ENCODE data around the gene MTA2. TPM values are rescaled to one million over a fixed set of nuclear protein-coding genes. Genes with fewer than 3 reads are reported as not detected.

The MTA2 gene
- total RNA-seq, 2 experiments from 2014 or later, result 130 to 174 TPM

GRCh38 chr11:62554387-62555167, 47.1 kb downstream of the MTA2 start:
- Histone ChIP-seq H3K36me3 (ENCODE audit: insufficient read depth, low read length) (peaks cover 62% of the 10 kb centered on the region), H3K79me2 (ENCODE audit: insufficient read depth, low read depth, low read length) (no peaks in the 10 kb centered on the region), H3K27ac (ENCODE audit: low read depth, low read length, poor library complexity, severe bottlenecking) (no peak overlapping the region), H3K4me2 (ENCODE audit: low read length) (no peak overlapping the region), H3K9me3 (ENCODE audit: low read length) (no peaks in the 10 kb centered on the region), H4K20me1 (ENCODE audit: insufficient read depth, low read length) (no peaks in the 10 kb centered on the region), H2AFZ (ENCODE audit: low read length) (no peak overlapping the region), H3K9me2 (ENCODE audit: insufficient read depth, low read length) (no peaks in the 10 kb centered on the region), H3K4me1 (ENCODE audit: insufficient read depth, low read length, poor library complexity, severe bottlenecking) (peaks cover 42% of the 10 kb centered on the region), H3K4me3 (ENCODE audit: low read depth, low read length, poor library complexity, severe bottlenecking) (no peak overlapping the region)
- CTCF ChIA-PET (ENCODE audit: unreplicated experiment), result no interaction called here
- no peak for DNase-seq (ENCODE audit: low spot score)
- no TSS peak for BruUV-seq (replicated peaks)
- intact Hi-C loops (cut with micrococcal nuclease; ENCODE audit: unreplicated experiment), result no loop called here
- TF ChIP-seq CTCF (conservative IDR thresholded peaks at IDR 0.05; ENCODE audit: low read length) (no peak), EZH2phosphoT487 (IDR thresholded peaks at IDR 0.05; ENCODE audit: borderline replicate concordance, low read depth, low read length) (no peak)
- POLR2A ChIA-PET, result interaction anchor here (1.0 to 1.2 kb wide), 2 partner anchors 12 to 37 kb away, joined by 3 to 4 read pairs; partner anchors contain the start of gene TUT1

- intact Hi-C loops (cut with micrococcal nuclease; ENCODE audit: unreplicated experiment), result no loop called here
- Histone ChIP-seq H3K4me2 (ENCODE audit: low read length) (no peak overlapping the region), H2AFZ (ENCODE audit: low read length) (no peak overlapping the region), H3K4me1 (ENCODE audit: insufficient read depth, low read length, poor library complexity, severe bottlenecking) (peaks cover 42% of the 10 kb centered on the region), H3K9me2 (ENCODE audit: insufficient read depth, low read length) (no peaks in the 10 kb centered on the region), H3K4me3 (ENCODE audit: low read depth, low read length, poor library complexity, severe bottlenecking) (no peak overlapping the region), H3K27ac (ENCODE audit: low read depth, low read length, poor library complexity, severe bottlenecking) (no peak overlapping the region), H3K36me3 (ENCODE audit: insufficient read depth, low read length) (peaks cover 55% of the 10 kb centered on the region), H3K79me2 (ENCODE audit: insufficient read depth, low read depth, low read length) (no peaks in the 10 kb centered on the region), H4K20me1 (ENCODE audit: insufficient read depth, low read length) (no peaks in the 10 kb centered on the region), H3K9me3 (ENCODE audit: low read length) (no peaks in the 10 kb centered on the region)
- DNase-seq (ENCODE audit: low spot score), result no peak
- ChIA-PET CTCF (ENCODE audit: unreplicated experiment) (no interaction called here), POLR2A (interaction anchor here (0.6 kb wide), 1 partner anchor 435 kb away, joined by 3 read pairs; no protein-coding TSS in a partner anchor)
- no TSS peak for BruUV-seq (replicated peaks)
- TF ChIP-seq CTCF (conservative IDR thresholded peaks at IDR 0.05; ENCODE audit: low read length) (no peak), EZH2phosphoT487 (IDR thresholded peaks at IDR 0.05; ENCODE audit: borderline replicate concordance, low read depth, low read length) (no peak)
Observed at GRCh38 chr11:62553839-62554361, 47.8 kb downstream of the MTA2 start.

Data from OCI-LY7 (cell line).